Neural cell (in vitro differentiated cells): ENCODE measurements around the gene MAPK10. TPM values are rescaled to one million over a fixed set of nuclear protein-coding genes. Genes with fewer than 3 reads are reported as not detected.
A peak's percentile ranks its signal among the peaks of the same experiment; 100 is the strongest.

Source experiments
- H2AFZ ChIP-seq: fragments of 200-600, 300-800 bp; sonication (generic), shearing (Covaris generic); 2 replicates; pipeline ENCODE4 v1.6.0; 2014; ENCODE audit warnings: low read depth, mild to moderate bottlenecking, antibody characterized with exemption, low read length, moderate library complexity
- H3F3A ChIP-seq: fragments of 200-600 bp; shearing (Covaris generic); 2 replicates; pipeline ENCODE4 v1.6.1; 2016; ENCODE audit warnings: mild to moderate bottlenecking, moderate library complexity, mixed read lengths, antibody characterized with exemption, low read length; ENCODE audit not compliant: insufficient read depth, poor library complexity, severe bottlenecking
- H3K27ac ChIP-seq: fragments of 200-600, 300-800 bp; sonication (generic), shearing (Covaris generic); 2 replicates; pipeline ENCODE4 v1.5.1; 2014; ENCODE audit warnings: mild to moderate bottlenecking, low read length, moderate library complexity
- H3K27me3 ChIP-seq: fragments of 300-800, 200-600 bp; sonication (generic), shearing (Covaris generic); 2 replicates; pipeline ENCODE4 v1.6.0; 2014; ENCODE audit warnings: mild to moderate bottlenecking, low read depth, low read length, moderate library complexity; ENCODE audit not compliant: insufficient read depth
- H3K36me3 ChIP-seq: fragments of 300-800, 200-600 bp; sonication (generic), shearing (Covaris generic); 2 replicates; pipeline ENCODE4 v1.5.1; 2014; ENCODE audit warnings: mild to moderate bottlenecking, antibody characterized with exemption, low read length, moderate library complexity; ENCODE audit not compliant: insufficient read depth
- H3K4me2 ChIP-seq: fragments of 300-800, 200-600 bp; sonication (generic), shearing (Covaris generic); 2 replicates; pipeline ENCODE4 v1.6.0; 2014; ENCODE audit warnings: mild to moderate bottlenecking, low read length
- H3K4me3 ChIP-seq: fragments of 300-800, 200-600 bp; sonication (generic), shearing (Covaris generic); 2 replicates; pipeline ENCODE4 v1.5.1; 2014; ENCODE audit warnings: mild to moderate bottlenecking, low read length, moderate library complexity
- H3K79me2 ChIP-seq: fragments of 200-600 bp; shearing (Covaris generic); replicated peaks from 2 replicates; pipeline ENCODE4 v1.6.0; 2014; ENCODE audit warnings: mild to moderate bottlenecking, low read length, moderate library complexity; ENCODE audit not compliant: insufficient read depth
- H3K9ac ChIP-seq: fragments of 300-800, 200-600 bp; sonication (generic), shearing (Covaris generic); 2 replicates; pipeline ENCODE4 v1.6.1; 2016; ENCODE audit warnings: mild to moderate bottlenecking, low read length, mixed read lengths
- H3K9me2 ChIP-seq: fragments of 200-600 bp; shearing (Covaris generic); 2 replicates; pipeline ENCODE4 v1.6.1; 2016; ENCODE audit warnings: mild to moderate bottlenecking, low read length, mixed read lengths; ENCODE audit not compliant: insufficient read depth
- H3K9me3 ChIP-seq: fragments of 200-600, 300-800 bp; sonication (generic), shearing (Covaris generic); 2 replicates; pipeline ENCODE4 v1.6.1; 2016; ENCODE audit warnings: mild to moderate bottlenecking, mixed run types, low read length, moderate library complexity, mixed read lengths
- H4K20me1 ChIP-seq: fragments of 200-600 bp; shearing (Covaris generic); 2 replicates; pipeline ENCODE4 v1.6.1; 2016; ENCODE audit warnings: mild to moderate bottlenecking, mixed run types; ENCODE audit not compliant: insufficient read depth
- CTCF ChIP-seq: fragments of 450-650 bp; IDR thresholded peaks from 2 replicates; pipeline ENCODE4 v1.5.1; 2014; ENCODE audit warnings: antibody characterized with exemption, mild to moderate bottlenecking, moderate library complexity; ENCODE audit not compliant: poor library complexity, severe bottlenecking
- EP300 ChIP-seq: fragments of 450-650 bp; conservative IDR thresholded peaks from 2 replicates; pipeline ENCODE4 v1.6.1; 2014; ENCODE audit warnings: antibody characterized with exemption, mild to moderate bottlenecking, moderate library complexity; ENCODE audit not compliant: poor library complexity, severe bottlenecking
- EZH2 ChIP-seq: fragments of 200-600, 300-800 bp; shearing (Covaris generic), sonication (generic); IDR thresholded peaks from 2 replicates; pipeline ENCODE4 v1.6.1; 2014; ENCODE audit warnings: antibody characterized with exemption, low read length, borderline replicate concordance, mild to moderate bottlenecking; ENCODE audit not compliant: insufficient read depth, poor library complexity, severe bottlenecking
- MXI1 ChIP-seq: fragments of 450-650 bp; conservative IDR thresholded peaks from 2 replicates; pipeline ENCODE4 v1.6.1; 2014; ENCODE audit warnings: antibody characterized with exemption, mild to moderate bottlenecking; ENCODE audit not compliant: poor library complexity, severe bottlenecking
- POLR2AphosphoS5 ChIP-seq: IDR thresholded peaks from 2 replicates; pipeline ENCODE4 v1.6.1; 2012
- RAD21 ChIP-seq: fragments of 450-650 bp; conservative IDR thresholded peaks from 2 replicates; pipeline ENCODE4 v1.6.1; 2014; ENCODE audit warnings: antibody characterized with exemption, mild to moderate bottlenecking, moderate library complexity
- REST ChIP-seq: IDR thresholded peaks from 2 replicates; pipeline ENCODE4 v1.6.1; 2012; ENCODE audit warnings: borderline replicate concordance
- SMC3 ChIP-seq: fragments of 450-650 bp; conservative IDR thresholded peaks from 2 replicates; pipeline ENCODE4 v1.6.1; 2014; ENCODE audit warnings: antibody characterized with exemption, mild to moderate bottlenecking, moderate library complexity; ENCODE audit not compliant: poor library complexity
- TAF1 ChIP-seq: IDR thresholded peaks from 2 replicates; pipeline ENCODE4 v1.6.1; 2012; ENCODE audit warnings: low read depth
- polyA plus RNA-seq: library from polyadenylated mRNA; depleted of rRNA; stranded (reverse); fragments of >200 nt; gene quantifications from 2 replicates; pipeline ENCODE4 v1.2.3, GENCODE V29; 2014

MAPK10 gene
- polyA plus RNA-seq, 1 donor from 2014 or later = 91.9 TPM

GRCh38 chr4:86358257-86358656, 1.6 kb downstream of the MAPK10 start:
- H3K27ac ChIP-seq = peak overlapping the region; percentile 99
- H3K79me2 ChIP-seq = peaks cover 65% of the 10 kb centered on the region
- H3K9ac ChIP-seq = peak overlapping the region; percentile 92
- no peaks in the 10 kb centered on the region for H3K27me3 ChIP-seq
- no peak overlapping the region for H2AFZ ChIP-seq
- H3K4me3 ChIP-seq = peak overlapping the region; percentile 74
- H3K9me2 ChIP-seq = no peaks in the 10 kb centered on the region
- peak overlapping the region; percentile 93 for H3K4me2 ChIP-seq
- TF ChIP-seq RAD21 (peak; percentile 27), EZH2 (no peak), MXI1 (peak; percentile 46), EP300 (no peak), REST (peak; percentile 14)
- H3K36me3 ChIP-seq = peaks cover 3% of the 10 kb centered on the region
- no peaks in the 10 kb centered on the region for H3K9me3 ChIP-seq
- H4K20me1 ChIP-seq = no peaks in the 10 kb centered on the region
- H3F3A ChIP-seq = peaks cover 10% of the 10 kb centered on the region

GRCh38 chr4:86357608-86358007, 2.2 kb downstream of the MAPK10 start:
- TF ChIP-seq CTCF (no peak), POLR2AphosphoS5 (peak; percentile 26), RAD21 (no peak), EP300 (no peak), SMC3 (no peak), MXI1 (peak; percentile 65), REST (peak; percentile 49), EZH2 (no peak), TAF1 (no peak)
- Histone ChIP-seq H3K9me2 (no peaks in the 10 kb centered on the region), H2AFZ (no peak overlapping the region), H3K9ac (peak overlapping the region; percentile 92), H3F3A (peaks cover 10% of the 10 kb centered on the region), H3K27ac (peak overlapping the region; percentile 99), H3K36me3 (peaks cover 9% of the 10 kb centered on the region), H3K79me2 (peaks cover 68% of the 10 kb centered on the region), H3K9me3 (no peaks in the 10 kb centered on the region), H4K20me1 (no peaks in the 10 kb centered on the region), H3K27me3 (no peaks in the 10 kb centered on the region), H3K4me3 (peak overlapping the region; percentile 74), H3K4me2 (peak overlapping the region; percentile 93)
